ENCODE results near the gene JMJD8. TPM values are rescaled to one million over a fixed set of nuclear protein-coding genes. Genes with fewer than 3 reads are reported as not detected.
A peak's percentile ranks its signal among the peaks of the same experiment; 100 is the strongest.

Gene JMJD8
- total and polyA plus RNA-seq, 10 of the 15 experiments (the other 5 are each of a cell fraction or from before 2014, with no cell fraction given): 1.00 to 50.4 (median 30.7) TPM

- peak in 1 of 3 experiments; percentile 12; a peak in 1 of 6 replicates for TF ChIP-seq CTCF (IDR thresholded peaks at IDR 0.05 in 2 of 3, conservative IDR thresholded peaks at IDR 0.05 in 1 of 3; ENCODE audit: control insufficient read depth in 2 of 3, extremely low read depth in 1 of 3, insufficient read depth in 1 of 3, low read depth in 3 of 3, low read length in 3 of 3)
- TF ChIP-seq ETV6 (conservative IDR thresholded peaks at IDR 0.05 in 1 of 2, IDR thresholded peaks at IDR 0.05 in 1 of 2; ENCODE audit: borderline replicate concordance in 1 of 2, low read depth in 1 of 2): no peak; a peak in 1 of 4 replicates
- TF ChIP-seq TBL1XR1 (IDR thresholded peaks at IDR 0.05; ENCODE audit: low read depth, low read length): peak; percentile 80
- TF ChIP-seq ZBED1 (IDR thresholded peaks at IDR 0.05; ENCODE audit: borderline replicate concordance): no peak
- TF ChIP-seq ZNF207 (IDR thresholded peaks at IDR 0.05; ENCODE audit: borderline replicate concordance): peak; percentile 94; the same call in 1 of the 2 replicates
- TF ChIP-seq GATAD2B (conservative IDR thresholded peaks at IDR 0.05; ENCODE audit: low read depth): peak; percentile 14; the same call in 1 of the 2 replicates
- TF ChIP-seq POLR2AphosphoS2 (IDR thresholded peaks at IDR 0.05; ENCODE audit: low read depth, low read length): no peak
- no peak for TF ChIP-seq BCL3 (IDR thresholded peaks at IDR 0.05; ENCODE audit: borderline replicate concordance, insufficient read depth, low read depth, low read length, poor library complexity, severe bottlenecking)
- TF ChIP-seq BRCA1 (IDR thresholded peaks at IDR 0.05; ENCODE audit: low read depth, low read length): no peak
- peak; percentile 61 for TF ChIP-seq NR2F1 (conservative IDR thresholded peaks at IDR 0.05)
- TF ChIP-seq SP1 (IDR thresholded peaks at IDR 0.05; ENCODE audit: low read depth, low read length): peak; percentile 81
- TF ChIP-seq FOXK2 (IDR thresholded peaks at IDR 0.05): no peak
- TF ChIP-seq TCF12 (IDR thresholded peaks at IDR 0.05; ENCODE audit: low read depth, low read length): no peak; the same call in 1 of the 2 replicates
- TF ChIP-seq RBBP5 (conservative IDR thresholded peaks at IDR 0.05): no peak
- peak; percentile 46 for TF ChIP-seq ATF7 (IDR thresholded peaks at IDR 0.05; ENCODE audit: low read depth)
- no peak for TF ChIP-seq PBX3 (IDR thresholded peaks at IDR 0.05; ENCODE audit: insufficient replicate concordance, low read depth, low read length)
- TF ChIP-seq ELK1 (IDR thresholded peaks at IDR 0.05; ENCODE audit: low read depth, low read length): peak; percentile 67; the same call in 1 of the 2 replicates
- TF ChIP-seq MEF2B (IDR thresholded peaks at IDR 0.05; ENCODE audit: partially characterized antibody, poor library complexity, severe bottlenecking): no peak
- peak; percentile 81 for TF ChIP-seq SKIL (IDR thresholded peaks at IDR 0.05; ENCODE audit: low read depth, poor library complexity, severe bottlenecking)
- TF ChIP-seq NR2C1 (IDR thresholded peaks at IDR 0.05): peak; percentile 87
- no peak for TF ChIP-seq ZNF274 (IDR thresholded peaks at IDR 0.05; ENCODE audit: insufficient read depth, insufficient read length)
These were observed 47.7 kb downstream of the JMJD8 start, which contains the start of gene METTL26 (continued) for GRCh38 chr16:636206-637080.
